Gastroesophageal sphincter (tissue), 4 donors: Measurements from ENCODE around the gene HACD3. TPM values are rescaled to one million over a fixed set of nuclear protein-coding genes. Genes with fewer than 3 reads are reported as not detected.

Experiments
- ATAC-seq: fragments of 150-250 bp; one replicate; pipeline ENCODE4 v1.9.1; 2016; ENCODE audit warnings: mild to moderate bottlenecking, moderate library complexity
- H3K27ac ChIP-seq, 4 donors: fragments of 200-600 bp; sonication (generic) in 3 of 4; 1 replicate in 3 of 4; 2 replicates in 1 of 4; pipeline ENCODE4 v1.5.1; 2016 to 2019
- H3K27me3 ChIP-seq: fragments of 200-600 bp; sonication (generic); one replicate; pipeline ENCODE4 v1.5.1; 2019
- H3K36me3 ChIP-seq, 2 donors: fragments of 200-600 bp; sonication (generic); one replicate each; pipeline ENCODE4 v1.5.1; 2019; ENCODE audit warnings: control low read depth in 1 of 2
- H3K4me1 ChIP-seq, 3 donors: fragments of 200-600 bp; sonication (generic); 1 replicate in 2 of 3; 2 replicates in 1 of 3; pipeline ENCODE4 v1.5.1; 2016 to 2019; ENCODE audit warnings: control low read depth in 2 of 3
- H3K4me3 ChIP-seq, 2 donors: fragments of 200-600 bp; sonication (generic); one replicate each; pipeline ENCODE4 v1.5.1; 2019; ENCODE audit warnings: mild to moderate bottlenecking in 1 of 2, moderate library complexity in 1 of 2
- H3K9me3 ChIP-seq, 3 donors: fragments of 200-600 bp; sonication (generic); one replicate each; pipeline ENCODE4 v1.5.1; 2017 to 2019; ENCODE audit warnings: control low read depth in 2 of 3
- EP300 ChIP-seq: sonication (generic); formaldehyde crosslinking; IDR thresholded peaks from one replicate; pipeline ENCODE4 v1.6.1; 2017; ENCODE audit warnings: antibody characterized with exemption, mild to moderate bottlenecking
- POLR2A ChIP-seq, 2 donors: fragments of 450-650 bp; IDR thresholded peaks; one replicate each; pipeline ENCODE4 v1.6.1; 2017; ENCODE audit warnings: antibody characterized with exemption in 2 of 2, mild to moderate bottlenecking in 2 of 2, moderate library complexity in 1 of 2
- POLR2AphosphoS5 ChIP-seq: sonication (generic); formaldehyde crosslinking; IDR thresholded peaks from one replicate; pipeline ENCODE4 v1.6.1; 2017; ENCODE audit warnings: antibody characterized with exemption
- WGBS, 2 donors: methylation state at CpG; one replicate each; pipeline ENCODE4 v1.1.5; 2018; ENCODE audit warnings: low coverage in 1 of 2; 5-methylcytosine and 5-hydroxymethylcytosine counted together
- total RNA-seq, 4 donors: library from RNA; depleted of rRNA; stranded (reverse); fragments of >200 nt; gene quantifications; one replicate each; pipeline ENCODE4 v1.1.0, GENCODE V29; 2016
- TF ChIP-seq, protein P1 (sequence below), 4 experiments: fragments of 200-600 bp in 2 of 4; fragments of 450-650 bp in 2 of 4; sonication (generic) in 1 of 4; IDR thresholded peaks; one replicate each; pipeline ENCODE4 v1.5.1; 2017 to 2019; ENCODE audit warnings: antibody characterized with exemption in 4 of 4, mild to moderate bottlenecking in 2 of 4, moderate library complexity in 2 of 4

Gene HACD3
- total RNA-seq, 4 donors from 2014 or later, result 26.0 to 34.9 (median 29.6) TPM

DNA sequence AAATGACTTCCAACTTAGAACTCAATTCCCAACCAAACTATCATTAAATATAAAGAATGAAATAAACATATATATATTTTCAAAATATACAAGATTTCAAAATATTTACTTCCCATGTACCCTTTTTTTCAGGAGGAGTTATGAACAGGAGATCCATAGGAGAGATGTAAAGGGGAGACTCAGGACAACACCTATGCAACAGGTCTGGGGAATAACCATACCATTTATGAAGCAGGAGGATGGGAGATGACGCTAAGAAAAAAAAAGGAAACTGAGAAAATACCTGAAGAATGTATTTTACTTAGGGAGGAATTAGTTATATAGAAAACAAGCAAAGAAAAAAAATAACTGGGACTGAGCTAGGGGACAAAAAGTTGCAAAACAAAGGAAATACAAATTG, 56.8 kb downstream of the HACD3 start:
- H3K27ac ChIP-seq, result no peak overlapping the region
- peaks cover 0 to 9% (median 0%) of the 10 kb centered on the region in 3 donors for H3K4me1 ChIP-seq
- no peaks in the 10 kb centered on the region for H3K27me3 ChIP-seq
- ATAC-seq, result no peak
- no peak for TF ChIP-seq POLR2A (IDR thresholded peaks at IDR 0.05)
- TF ChIP-seq POLR2AphosphoS5, result no peak
- no peak for TF ChIP-seq EP300
- TF ChIP-seq, protein P1, sequence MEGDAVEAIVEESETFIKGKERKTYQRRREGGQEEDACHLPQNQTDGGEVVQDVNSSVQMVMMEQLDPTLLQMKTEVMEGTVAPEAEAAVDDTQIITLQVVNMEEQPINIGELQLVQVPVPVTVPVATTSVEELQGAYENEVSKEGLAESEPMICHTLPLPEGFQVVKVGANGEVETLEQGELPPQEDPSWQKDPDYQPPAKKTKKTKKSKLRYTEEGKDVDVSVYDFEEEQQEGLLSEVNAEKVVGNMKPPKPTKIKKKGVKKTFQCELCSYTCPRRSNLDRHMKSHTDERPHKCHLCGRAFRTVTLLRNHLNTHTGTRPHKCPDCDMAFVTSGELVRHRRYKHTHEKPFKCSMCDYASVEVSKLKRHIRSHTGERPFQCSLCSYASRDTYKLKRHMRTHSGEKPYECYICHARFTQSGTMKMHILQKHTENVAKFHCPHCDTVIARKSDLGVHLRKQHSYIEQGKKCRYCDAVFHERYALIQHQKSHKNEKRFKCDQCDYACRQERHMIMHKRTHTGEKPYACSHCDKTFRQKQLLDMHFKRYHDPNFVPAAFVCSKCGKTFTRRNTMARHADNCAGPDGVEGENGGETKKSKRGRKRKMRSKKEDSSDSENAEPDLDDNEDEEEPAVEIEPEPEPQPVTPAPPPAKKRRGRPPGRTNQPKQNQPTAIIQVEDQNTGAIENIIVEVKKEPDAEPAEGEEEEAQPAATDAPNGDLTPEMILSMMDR (IDR thresholded peaks at IDR 0.05), result no peak
- H3K4me3 ChIP-seq, result no peak overlapping the region
- peaks cover 4 to 100% of the 10 kb centered on the region in 2 donors for H3K36me3 ChIP-seq
- 100% methylated on average over 1 of the region's 1 CpG for WGBS, 2 donors
- no peaks in the 10 kb centered on the region for H3K9me3 ChIP-seq

DNA sequence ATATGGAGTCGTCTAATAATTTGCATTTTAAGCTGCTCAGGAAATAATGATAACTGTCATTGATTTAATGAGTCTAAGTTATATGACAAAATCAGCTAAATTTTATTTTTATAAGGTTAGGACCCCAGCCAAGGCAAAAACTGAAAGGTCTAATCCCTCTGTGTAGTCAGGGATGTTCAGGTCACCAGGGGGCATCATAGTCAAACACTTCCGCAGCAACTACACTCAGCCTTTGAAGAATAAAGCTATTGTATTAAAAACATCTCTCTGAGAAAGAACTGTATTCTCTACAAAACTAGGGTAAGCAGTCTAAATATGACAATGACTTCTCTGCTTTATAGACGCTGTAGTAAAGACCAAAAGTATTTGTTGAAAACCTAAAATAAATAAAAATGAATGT, 65.7 kb downstream of the HACD3 start:
- H3K4me3 ChIP-seq, result no peak overlapping the region
- peaks cover 9 to 97% of the 10 kb centered on the region in 2 donors for H3K36me3 ChIP-seq
- H3K9me3 ChIP-seq, result no peaks in the 10 kb centered on the region
- no peaks in the 10 kb centered on the region for H3K4me1 ChIP-seq
- ATAC-seq, result no peak
- TF ChIP-seq, protein P1 (IDR thresholded peaks at IDR 0.05), result no peak
- no peak overlapping the region for H3K27ac ChIP-seq
- no peaks in the 10 kb centered on the region for H3K27me3 ChIP-seq
- 63 to 73% methylated on average over 2 to 3 of the region's 3 CpGs for WGBS, 2 donors

DNA sequence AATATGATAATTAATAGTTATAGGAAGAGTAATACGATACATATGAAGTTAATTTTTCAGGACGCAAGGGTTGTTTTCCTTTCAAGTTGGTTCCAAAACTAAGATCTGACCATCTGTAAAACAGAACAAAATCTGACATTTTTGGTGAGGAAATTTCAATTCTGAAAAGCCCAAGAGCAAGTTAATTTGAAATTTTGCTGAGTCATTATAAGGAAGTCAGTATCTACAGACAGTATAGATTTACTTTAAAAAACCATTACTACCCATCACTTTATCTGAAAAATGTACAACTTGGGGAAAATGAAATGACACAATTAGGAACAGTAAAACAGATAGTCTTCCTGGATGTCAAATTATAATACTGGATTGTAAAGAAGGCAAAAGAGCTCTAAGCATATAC, 68.2 kb downstream of the HACD3 start:
- Histone ChIP-seq H3K4me1 (no peaks in the 10 kb centered on the region), H3K27me3 (no peaks in the 10 kb centered on the region), H3K9me3 (no peaks in the 10 kb centered on the region), H3K27ac (no peak overlapping the region), H3K36me3 (peaks cover 6 to 97% of the 10 kb centered on the region in 2 donors), H3K4me3 (no peak overlapping the region)
- ATAC-seq, result no peak
- WGBS, 2 donors, result 95 to 96% methylated on average over 2 of the region's 2 CpGs
- TF ChIP-seq POLR2A (IDR thresholded peaks at IDR 0.05) (no peak), EP300 (no peak), POLR2AphosphoS5 (no peak)
- TF ChIP-seq, protein P1 (IDR thresholded peaks at IDR 0.05), result no peak

DNA sequence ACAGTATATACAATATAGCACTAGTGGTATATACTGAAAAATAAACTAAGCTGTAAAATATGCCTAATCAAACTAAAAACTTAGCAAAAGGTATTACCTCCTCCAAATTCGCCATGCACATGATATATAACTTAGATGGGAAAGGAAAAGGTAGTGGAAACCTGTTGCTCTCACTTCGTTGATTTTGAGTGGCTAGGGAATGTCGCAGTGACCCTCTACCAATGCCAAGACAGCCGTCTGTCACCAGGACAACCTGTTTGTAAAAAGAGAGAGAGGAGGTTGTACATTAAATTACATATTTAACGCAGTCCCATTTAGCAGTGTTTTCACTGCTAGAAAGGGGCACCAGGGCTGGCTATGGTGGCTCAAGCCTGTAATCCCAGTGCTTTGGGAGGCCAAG, 69.4 kb downstream of the HACD3 start:
- no peaks in the 10 kb centered on the region for H3K9me3 ChIP-seq
- H3K4me1 ChIP-seq, result no peaks in the 10 kb centered on the region
- TF ChIP-seq, protein P1 (IDR thresholded peaks at IDR 0.05), result no peak
- no peak for TF ChIP-seq EP300
- TF ChIP-seq POLR2A (IDR thresholded peaks at IDR 0.05), result no peak
- TF ChIP-seq POLR2AphosphoS5, result no peak
- 92 to 100% methylated on average over 4 to 5 of the region's 5 CpGs for WGBS, 2 donors
- no peak overlapping the region for H3K27ac ChIP-seq
- no peaks in the 10 kb centered on the region for H3K27me3 ChIP-seq
- no peak for ATAC-seq
- H3K4me3 ChIP-seq, result no peak overlapping the region
- peaks cover 6 to 98% of the 10 kb centered on the region in 2 donors for H3K36me3 ChIP-seq

DNA sequence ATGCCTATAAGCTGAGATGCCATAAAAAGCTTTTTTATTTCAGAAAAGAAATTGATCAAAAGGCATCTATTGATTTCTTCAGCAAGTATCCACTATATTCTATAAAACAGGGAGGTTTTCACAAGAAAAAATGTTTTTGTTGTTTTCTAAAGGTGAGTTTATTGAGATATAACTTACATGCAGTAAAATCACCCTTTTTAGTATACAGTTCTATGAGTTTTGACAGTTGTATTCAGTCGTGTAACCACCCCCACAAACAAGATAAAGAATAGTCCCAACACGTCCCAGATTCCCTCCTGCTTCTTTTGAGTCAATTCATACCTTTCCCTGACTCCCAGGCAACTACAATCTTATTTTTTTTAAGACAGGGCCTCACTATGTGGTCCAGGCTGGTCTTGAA, 72.9 kb downstream of the HACD3 start:
- Histone ChIP-seq H3K9me3 (no peaks in the 10 kb centered on the region), H3K36me3 (peaks cover 0 to 68% of the 10 kb centered on the region in 2 donors), H3K4me3 (no peak overlapping the region), H3K27ac (no peak overlapping the region), H3K27me3 (no peaks in the 10 kb centered on the region), H3K4me1 (no peaks in the 10 kb centered on the region)
- 65 to 80% methylated on average over 2 of the region's 2 CpGs for WGBS, 2 donors
- TF ChIP-seq POLR2A (IDR thresholded peaks at IDR 0.05), result no peak
- TF ChIP-seq EP300, result no peak
- no peak for TF ChIP-seq POLR2AphosphoS5
- TF ChIP-seq, protein P1 (IDR thresholded peaks at IDR 0.05), result no peak
- ATAC-seq, result no peak
